Measurements from ENCODE around the gene PIH1D2.

GRCh38 chr11:112044961-112045360, 28.9 kb downstream of the PIH1D2 start:
- TF ChIP-seq CTCF (conservative IDR thresholded peaks at IDR 0.05; ENCODE audit: low read depth, low read length), result no peak
- no peak for TF ChIP-seq EZH2phosphoT487 (IDR thresholded peaks at IDR 0.05; ENCODE audit: borderline replicate concordance, low read length)
- TF ChIP-seq EZH2 (IDR thresholded peaks at IDR 0.05; ENCODE audit: low read length, unreplicated experiment), result no peak
